MM.1S (cell line): Measurements from ENCODE around the gene CDKN2B-AS1.

ENCODE experiments used
- CTCF ChIP-seq: fragments of 300-600 bp; sonication (generic); IDR thresholded peaks from 2 replicates; pipeline ENCODE4 v1.5.1; 2016; ENCODE audit warnings: antibody characterized with exemption, low read length, mixed read lengths
- EZH2phosphoT487 ChIP-seq: fragments of 300-600 bp; sonication (generic); IDR thresholded peaks from 2 replicates; pipeline ENCODE4 v1.6.1; 2018; ENCODE audit warnings: antibody characterized with exemption, low read length

- no peak for TF ChIP-seq CTCF
- TF ChIP-seq EZH2phosphoT487: no peak
These were observed 53.0 kb downstream of the CDKN2B-AS1 start for GRCh38 chr9:22047596-22047995.
